Adrenal gland (tissue), 5 donors: Measurements from ENCODE around the gene CLCA1.

Source experiments
- POLR2A ChIP-seq, 2 donors: fragments of 450-650 bp; IDR thresholded peaks; one replicate each; pipeline ENCODE4 v1.6.1; 2017; ENCODE audit warnings: antibody characterized with exemption in 2 of 2, mild to moderate bottlenecking in 2 of 2, moderate library complexity in 1 of 2
- TF ChIP-seq, protein P1 (sequence below), 6 experiments: fragments of 450-650 bp in 4 of 6; fragments of 200-600 bp in 2 of 6; sonication (generic) in 1 of 6; IDR thresholded peaks; 1 replicate in 5 of 6; 2 replicates in 1 of 6; pipeline versions ENCODE4 v1.5.1 to v1.8.0; 2016 to 2021; ENCODE audit warnings: antibody characterized with exemption in 6 of 6, mild to moderate bottlenecking in 2 of 6, moderate library complexity in 1 of 6
- donor health status: DM: no; HTN: no; CAD: no.

DNA sequence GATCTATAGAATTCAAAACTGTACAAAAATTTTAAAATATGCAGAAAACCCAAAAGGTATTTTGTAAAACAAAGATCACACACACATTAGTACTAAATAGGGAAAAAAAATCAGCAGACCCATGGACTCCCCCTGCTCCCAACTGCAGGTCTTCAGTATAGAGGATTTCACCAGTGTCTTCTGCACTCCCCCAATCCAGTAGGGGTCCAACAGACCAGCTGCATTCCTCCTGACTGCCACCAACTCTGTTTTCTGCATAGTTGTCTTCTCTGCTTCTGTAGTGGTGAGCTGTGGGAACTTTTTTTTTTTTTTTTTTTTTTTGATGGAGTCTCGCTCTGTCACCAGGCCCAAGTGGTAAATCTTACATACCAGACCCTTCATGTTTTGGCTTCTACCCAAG is 22.8 kb upstream of the CLCA1 start:
- no peak for TF ChIP-seq POLR2A (IDR thresholded peaks at IDR 0.05)
- TF ChIP-seq, protein P1, sequence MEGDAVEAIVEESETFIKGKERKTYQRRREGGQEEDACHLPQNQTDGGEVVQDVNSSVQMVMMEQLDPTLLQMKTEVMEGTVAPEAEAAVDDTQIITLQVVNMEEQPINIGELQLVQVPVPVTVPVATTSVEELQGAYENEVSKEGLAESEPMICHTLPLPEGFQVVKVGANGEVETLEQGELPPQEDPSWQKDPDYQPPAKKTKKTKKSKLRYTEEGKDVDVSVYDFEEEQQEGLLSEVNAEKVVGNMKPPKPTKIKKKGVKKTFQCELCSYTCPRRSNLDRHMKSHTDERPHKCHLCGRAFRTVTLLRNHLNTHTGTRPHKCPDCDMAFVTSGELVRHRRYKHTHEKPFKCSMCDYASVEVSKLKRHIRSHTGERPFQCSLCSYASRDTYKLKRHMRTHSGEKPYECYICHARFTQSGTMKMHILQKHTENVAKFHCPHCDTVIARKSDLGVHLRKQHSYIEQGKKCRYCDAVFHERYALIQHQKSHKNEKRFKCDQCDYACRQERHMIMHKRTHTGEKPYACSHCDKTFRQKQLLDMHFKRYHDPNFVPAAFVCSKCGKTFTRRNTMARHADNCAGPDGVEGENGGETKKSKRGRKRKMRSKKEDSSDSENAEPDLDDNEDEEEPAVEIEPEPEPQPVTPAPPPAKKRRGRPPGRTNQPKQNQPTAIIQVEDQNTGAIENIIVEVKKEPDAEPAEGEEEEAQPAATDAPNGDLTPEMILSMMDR (IDR thresholded peaks at IDR 0.05) = no peak
